HG02588 (cell line): Measurements from ENCODE around the gene ST6GALNAC2.
A peak's percentile ranks its signal among the peaks of the same experiment; 100 is the strongest.
"Not testable (repeated sequence)": the region's sequence is repeated elsewhere in the genome, so short reads cannot be mapped to it uniquely, and the experiment has no call there.

Experiments used
- ATAC-seq: cut with Tn5 transposase; IDR thresholded peaks from one replicate; pipeline ENCODE4 v1.9.1; 2021; ENCODE audit warnings: mild to moderate bottlenecking, moderate library complexity; ENCODE audit not compliant: unreplicated experiment

ST6GALNAC2 gene

GRCh38 chr17:76528528-76529223 lies 57.0 kb downstream of the ST6GALNAC2 start:
- ATAC-seq = no peak

GRCh38 chr17:76528156-76528527 lies 57.5 kb downstream of the ST6GALNAC2 start:
- ATAC-seq = peak; percentile 43

- ATAC-seq = peak; percentile 37
Measured at GRCh38 chr17:76527430-76528111, 58.1 kb downstream of the ST6GALNAC2 start.

GRCh38 chr17:76527016-76527415 lies 58.6 kb downstream of the ST6GALNAC2 start:
- not testable (repeated sequence) for ATAC-seq

GRCh38 chr17:76525513-76525833 lies 60.2 kb downstream of the ST6GALNAC2 start:
- ATAC-seq = not testable (repeated sequence)

- ATAC-seq = no peak
Measured at GRCh38 chr17:76524598-76525512, 60.8 kb downstream of the ST6GALNAC2 start.

- no peak for ATAC-seq
Measured at GRCh38 chr17:76523084-76524037, 62.3 kb downstream of the ST6GALNAC2 start.

GRCh38 chr17:76521683-76522082 lies 64.0 kb downstream of the ST6GALNAC2 start:
- not testable (repeated sequence) for ATAC-seq

- no peak for ATAC-seq
Measured at GRCh38 chr17:76521262-76521661, 64.4 kb downstream of the ST6GALNAC2 start.

- no peak for ATAC-seq
Measured at GRCh38 chr17:76519048-76519966, 66.4 kb downstream of the ST6GALNAC2 start.

GRCh38 chr17:76517638-76518038 lies 68.0 kb downstream of the ST6GALNAC2 start:
- ATAC-seq = no peak
